ENCODE results near the gene KCNK5.

KCNK5 gene

DNA sequence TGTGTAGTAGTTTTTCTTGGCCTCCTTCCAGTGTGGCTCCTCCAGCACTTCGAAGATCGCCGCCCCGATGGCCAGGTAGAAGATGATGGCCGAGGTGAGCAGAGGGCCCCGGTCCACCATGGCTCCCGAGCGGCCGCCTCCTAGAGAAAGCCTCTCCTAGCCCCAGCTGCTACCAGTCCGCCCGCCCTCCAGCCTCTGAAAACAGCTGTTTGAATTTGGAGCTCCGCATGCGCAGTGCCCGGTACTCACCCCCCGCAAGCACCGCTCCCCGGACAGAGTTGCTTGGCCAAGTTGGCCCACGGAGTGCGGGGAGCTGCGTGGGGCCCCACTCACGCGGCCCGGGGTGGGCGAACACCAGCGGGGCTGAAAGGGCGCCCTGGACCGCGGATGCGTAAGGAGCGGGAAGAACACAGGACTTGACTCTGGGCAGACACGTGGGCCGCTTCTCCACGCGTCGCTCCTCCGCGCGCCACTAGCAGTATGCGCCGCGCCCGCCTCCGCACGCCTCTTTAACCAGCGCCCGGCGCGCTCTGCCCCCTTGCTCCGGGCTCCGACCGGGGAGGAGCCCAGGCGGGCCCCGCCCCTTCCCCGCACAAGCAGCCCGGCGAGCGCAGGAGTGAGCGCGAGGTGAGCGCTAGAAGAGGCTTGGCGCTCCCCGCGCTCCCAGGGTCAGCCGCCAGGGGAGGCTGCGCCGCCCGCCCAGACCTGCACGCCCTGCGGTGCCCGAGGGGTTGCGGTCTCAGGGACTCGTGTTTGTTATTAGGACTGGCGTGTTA is at the start of gene KCNK5 (continued):
- TF ChIP-seq SETDB1 (IDR thresholded peaks at IDR 0.05; ENCODE audit: insufficient read length, low read length) (no peak), ZNF837 (tag by site-specific recombination; IDR thresholded peaks at IDR 0.05) (peak; percentile 83; the same call in 1 of the 2 replicates), ZBTB21 (tag by site-specific recombination; IDR thresholded peaks at IDR 0.05) (no peak), YY2 (tag by site-specific recombination; IDR thresholded peaks at IDR 0.05) (no peak), MYNN (tag by site-specific recombination; IDR thresholded peaks at IDR 0.05; ENCODE audit: borderline replicate concordance) (no peak), ZNF629 (tag by site-specific recombination; IDR thresholded peaks at IDR 0.05) (peak; percentile 70), GFI1B (tag by site-specific recombination; IDR thresholded peaks at IDR 0.05) (no peak), ZSCAN16 (tag by site-specific recombination; IDR thresholded peaks at IDR 0.05) (no peak), ZNF600 (tag by site-specific recombination; IDR thresholded peaks at IDR 0.05) (peak; percentile 74), ZBTB48 (tag by site-specific recombination; IDR thresholded peaks at IDR 0.05) (no peak; the same call in 1 of the 2 replicates), ZNF530 (tag by site-specific recombination; IDR thresholded peaks at IDR 0.05; ENCODE audit: low read depth) (no peak), ZNF624 (tag by site-specific recombination; IDR thresholded peaks at IDR 0.05) (no peak), GLI4 (tag by site-specific recombination; IDR thresholded peaks at IDR 0.05) (0 out of 2 replicates have a peak, but pooled peaks have one; percentile 59), ZNF664 (tag by site-specific recombination; IDR thresholded peaks at IDR 0.05) (no peak), FEZF1 (tag by site-specific recombination; IDR thresholded peaks at IDR 0.05) (no peak), HOXC10 (CRISPR knock-in tag; IDR thresholded peaks at IDR 0.05) (no peak), ZNF626 (tag by site-specific recombination; IDR thresholded peaks at IDR 0.05) (no peak), ZNF785 (tag by site-specific recombination; IDR thresholded peaks at IDR 0.05) (peak; percentile 78; the same call in 1 of the 2 replicates)
- TF ChIP-seq, protein P1, sequence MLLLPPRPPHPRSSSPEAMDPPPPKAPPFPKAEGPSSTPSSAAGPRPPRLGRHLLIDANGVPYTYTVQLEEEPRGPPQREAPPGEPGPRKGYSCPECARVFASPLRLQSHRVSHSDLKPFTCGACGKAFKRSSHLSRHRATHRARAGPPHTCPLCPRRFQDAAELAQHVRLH (tag by site-specific recombination; IDR thresholded peaks at IDR 0.05): no peak
- TF ChIP-seq, protein P2, sequence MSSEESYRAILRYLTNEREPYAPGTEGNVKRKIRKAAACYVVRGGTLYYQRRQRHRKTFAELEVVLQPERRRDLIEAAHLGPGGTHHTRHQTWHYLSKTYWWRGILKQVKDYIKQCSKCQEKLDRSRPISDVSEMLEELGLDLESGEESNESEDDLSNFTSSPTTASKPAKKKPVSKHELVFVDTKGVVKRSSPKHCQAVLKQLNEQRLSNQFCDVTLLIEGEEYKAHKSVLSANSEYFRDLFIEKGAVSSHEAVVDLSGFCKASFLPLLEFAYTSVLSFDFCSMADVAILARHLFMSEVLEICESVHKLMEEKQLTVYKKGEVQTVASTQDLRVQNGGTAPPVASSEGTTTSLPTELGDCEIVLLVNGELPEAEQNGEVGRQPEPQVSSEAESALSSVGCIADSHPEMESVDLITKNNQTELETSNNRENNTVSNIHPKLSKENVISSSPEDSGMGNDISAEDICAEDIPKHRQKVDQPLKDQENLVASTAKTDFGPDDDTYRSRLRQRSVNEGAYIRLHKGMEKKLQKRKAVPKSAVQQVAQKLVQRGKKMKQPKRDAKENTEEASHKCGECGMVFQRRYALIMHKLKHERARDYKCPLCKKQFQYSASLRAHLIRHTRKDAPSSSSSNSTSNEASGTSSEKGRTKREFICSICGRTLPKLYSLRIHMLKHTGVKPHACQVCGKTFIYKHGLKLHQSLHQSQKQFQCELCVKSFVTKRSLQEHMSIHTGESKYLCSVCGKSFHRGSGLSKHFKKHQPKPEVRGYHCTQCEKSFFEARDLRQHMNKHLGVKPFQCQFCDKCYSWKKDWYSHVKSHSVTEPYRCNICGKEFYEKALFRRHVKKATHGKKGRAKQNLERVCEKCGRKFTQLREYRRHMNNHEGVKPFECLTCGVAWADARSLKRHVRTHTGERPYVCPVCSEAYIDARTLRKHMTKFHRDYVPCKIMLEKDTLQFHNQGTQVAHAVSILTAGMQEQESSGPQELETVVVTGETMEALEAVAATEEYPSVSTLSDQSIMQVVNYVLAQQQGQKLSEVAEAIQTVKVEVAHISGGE (tag by site-specific recombination; conservative IDR thresholded peaks at IDR 0.05; ENCODE audit: low read depth): no peak; the same call in 1 of the 2 replicates
- TF ChIP-seq, protein P3, sequence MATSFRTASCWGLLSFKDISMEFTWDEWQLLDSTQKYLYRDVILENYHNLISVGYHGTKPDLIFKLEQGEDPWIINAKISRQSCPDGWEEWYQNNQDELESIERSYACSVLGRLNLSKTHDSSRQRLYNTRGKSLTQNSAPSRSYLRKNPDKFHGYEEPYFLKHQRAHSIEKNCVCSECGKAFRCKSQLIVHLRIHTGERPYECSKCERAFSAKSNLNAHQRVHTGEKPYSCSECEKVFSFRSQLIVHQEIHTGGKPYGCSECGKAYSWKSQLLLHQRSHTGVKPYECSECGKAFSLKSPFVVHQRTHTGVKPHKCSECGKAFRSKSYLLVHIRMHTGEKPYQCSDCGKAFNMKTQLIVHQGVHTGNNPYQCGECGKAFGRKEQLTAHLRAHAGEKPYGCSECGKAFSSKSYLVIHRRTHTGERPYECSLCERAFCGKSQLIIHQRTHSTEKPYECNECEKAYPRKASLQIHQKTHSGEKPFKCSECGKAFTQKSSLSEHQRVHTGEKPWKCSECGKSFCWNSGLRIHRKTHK (tag by site-specific recombination; IDR thresholded peaks at IDR 0.05): no peak
- TF ChIP-seq, protein P4, sequence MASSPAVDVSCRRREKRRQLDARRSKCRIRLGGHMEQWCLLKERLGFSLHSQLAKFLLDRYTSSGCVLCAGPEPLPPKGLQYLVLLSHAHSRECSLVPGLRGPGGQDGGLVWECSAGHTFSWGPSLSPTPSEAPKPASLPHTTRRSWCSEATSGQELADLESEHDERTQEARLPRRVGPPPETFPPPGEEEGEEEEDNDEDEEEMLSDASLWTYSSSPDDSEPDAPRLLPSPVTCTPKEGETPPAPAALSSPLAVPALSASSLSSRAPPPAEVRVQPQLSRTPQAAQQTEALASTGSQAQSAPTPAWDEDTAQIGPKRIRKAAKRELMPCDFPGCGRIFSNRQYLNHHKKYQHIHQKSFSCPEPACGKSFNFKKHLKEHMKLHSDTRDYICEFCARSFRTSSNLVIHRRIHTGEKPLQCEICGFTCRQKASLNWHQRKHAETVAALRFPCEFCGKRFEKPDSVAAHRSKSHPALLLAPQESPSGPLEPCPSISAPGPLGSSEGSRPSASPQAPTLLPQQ (tag by site-specific recombination; IDR thresholded peaks at IDR 0.05): peak; percentile 95
- TF ChIP-seq, protein P5, sequence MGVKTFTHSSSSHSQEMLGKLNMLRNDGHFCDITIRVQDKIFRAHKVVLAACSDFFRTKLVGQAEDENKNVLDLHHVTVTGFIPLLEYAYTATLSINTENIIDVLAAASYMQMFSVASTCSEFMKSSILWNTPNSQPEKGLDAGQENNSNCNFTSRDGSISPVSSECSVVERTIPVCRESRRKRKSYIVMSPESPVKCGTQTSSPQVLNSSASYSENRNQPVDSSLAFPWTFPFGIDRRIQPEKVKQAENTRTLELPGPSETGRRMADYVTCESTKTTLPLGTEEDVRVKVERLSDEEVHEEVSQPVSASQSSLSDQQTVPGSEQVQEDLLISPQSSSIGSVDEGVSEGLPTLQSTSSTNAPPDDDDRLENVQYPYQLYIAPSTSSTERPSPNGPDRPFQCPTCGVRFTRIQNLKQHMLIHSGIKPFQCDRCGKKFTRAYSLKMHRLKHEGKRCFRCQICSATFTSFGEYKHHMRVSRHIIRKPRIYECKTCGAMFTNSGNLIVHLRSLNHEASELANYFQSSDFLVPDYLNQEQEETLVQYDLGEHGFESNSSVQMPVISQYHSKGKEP (tag by site-specific recombination; IDR thresholded peaks at IDR 0.05): no peak
- TF ChIP-seq, protein P6, sequence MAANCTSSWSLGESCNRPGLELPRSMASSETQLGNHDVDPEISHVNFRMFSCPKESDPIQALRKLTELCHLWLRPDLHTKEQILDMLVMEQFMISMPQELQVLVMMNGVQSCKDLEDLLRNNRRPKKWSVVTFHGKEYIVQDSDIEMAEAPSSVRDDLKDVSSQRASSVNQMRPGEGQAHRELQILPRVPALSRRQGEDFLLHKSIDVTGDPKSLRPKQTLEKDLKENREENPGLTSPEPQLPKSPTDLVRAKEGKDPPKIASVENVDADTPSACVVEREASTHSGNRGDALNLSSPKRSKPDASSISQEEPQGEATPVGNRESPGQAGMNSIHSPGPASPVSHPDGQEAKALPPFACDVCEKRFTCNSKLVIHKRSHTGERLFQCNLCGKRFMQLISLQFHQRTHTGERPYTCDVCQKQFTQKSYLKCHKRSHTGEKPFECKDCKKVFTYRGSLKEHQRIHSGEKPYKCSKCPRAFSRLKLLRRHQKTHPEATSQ (tag by site-specific recombination; IDR thresholded peaks at IDR 0.05): no peak; the same call in 1 of the 2 replicates
- TF ChIP-seq, protein P7, sequence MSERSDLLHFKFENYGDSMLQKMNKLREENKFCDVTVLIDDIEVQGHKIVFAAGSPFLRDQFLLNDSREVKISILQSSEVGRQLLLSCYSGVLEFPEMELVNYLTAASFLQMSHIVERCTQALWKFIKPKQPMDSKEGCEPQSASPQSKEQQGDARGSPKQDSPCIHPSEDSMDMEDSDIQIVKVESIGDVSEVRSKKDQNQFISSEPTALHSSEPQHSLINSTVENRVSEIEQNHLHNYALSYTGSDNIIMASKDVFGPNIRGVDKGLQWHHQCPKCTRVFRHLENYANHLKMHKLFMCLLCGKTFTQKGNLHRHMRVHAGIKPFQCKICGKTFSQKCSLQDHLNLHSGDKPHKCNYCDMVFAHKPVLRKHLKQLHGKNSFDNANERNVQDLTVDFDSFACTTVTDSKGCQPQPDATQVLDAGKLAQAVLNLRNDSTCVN (tag by site-specific recombination; optimal IDR thresholded peaks at IDR 0.05): peak; percentile 97
- TF ChIP-seq, protein P8, sequence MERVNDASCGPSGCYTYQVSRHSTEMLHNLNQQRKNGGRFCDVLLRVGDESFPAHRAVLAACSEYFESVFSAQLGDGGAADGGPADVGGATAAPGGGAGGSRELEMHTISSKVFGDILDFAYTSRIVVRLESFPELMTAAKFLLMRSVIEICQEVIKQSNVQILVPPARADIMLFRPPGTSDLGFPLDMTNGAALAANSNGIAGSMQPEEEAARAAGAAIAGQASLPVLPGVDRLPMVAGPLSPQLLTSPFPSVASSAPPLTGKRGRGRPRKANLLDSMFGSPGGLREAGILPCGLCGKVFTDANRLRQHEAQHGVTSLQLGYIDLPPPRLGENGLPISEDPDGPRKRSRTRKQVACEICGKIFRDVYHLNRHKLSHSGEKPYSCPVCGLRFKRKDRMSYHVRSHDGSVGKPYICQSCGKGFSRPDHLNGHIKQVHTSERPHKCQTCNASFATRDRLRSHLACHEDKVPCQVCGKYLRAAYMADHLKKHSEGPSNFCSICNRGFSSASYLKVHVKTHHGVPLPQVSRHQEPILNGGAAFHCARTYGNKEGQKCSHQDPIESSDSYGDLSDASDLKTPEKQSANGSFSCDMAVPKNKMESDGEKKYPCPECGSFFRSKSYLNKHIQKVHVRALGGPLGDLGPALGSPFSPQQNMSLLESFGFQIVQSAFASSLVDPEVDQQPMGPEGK (tag by site-specific recombination; IDR thresholded peaks at IDR 0.05): peak; percentile 84

All from HEK293 (cell line).